Cardiac septum (tissue), 1 donor: ENCODE measurements around the gene AKT1S1. TPM values are rescaled to one million over a fixed set of nuclear protein-coding genes. Genes with fewer than 3 reads are reported as not detected.
A peak's percentile ranks its signal among the peaks of the same experiment; 100 is the strongest.

Source experiments
- DNase-seq: peaks from one replicate; pipeline ENCODE4 v3.0.0-alpha.2; 2020; ENCODE audit warnings: low spot score
- intact Hi-C: fragments of 100-400 bp; cut with DNase I; formaldehyde crosslinking; loops from one replicate; pipeline ENCODE4 v1.14.0; 2022
- total RNA-seq: library from RNA; stranded (reverse); fragmentation: NEBNext Ultra II Directional; extraction: Animal tissue kit (Norgen Biotek cat#: 25700); gene quantifications from one replicate; pipeline ENCODE4 v1.2.1, GENCODE V29; 2021
- donor health status: DM: no; HTN: no; CAD: no.

The AKT1S1 gene
- total RNA-seq, 1 donor from 2014 or later = 35.8 TPM

DNA sequence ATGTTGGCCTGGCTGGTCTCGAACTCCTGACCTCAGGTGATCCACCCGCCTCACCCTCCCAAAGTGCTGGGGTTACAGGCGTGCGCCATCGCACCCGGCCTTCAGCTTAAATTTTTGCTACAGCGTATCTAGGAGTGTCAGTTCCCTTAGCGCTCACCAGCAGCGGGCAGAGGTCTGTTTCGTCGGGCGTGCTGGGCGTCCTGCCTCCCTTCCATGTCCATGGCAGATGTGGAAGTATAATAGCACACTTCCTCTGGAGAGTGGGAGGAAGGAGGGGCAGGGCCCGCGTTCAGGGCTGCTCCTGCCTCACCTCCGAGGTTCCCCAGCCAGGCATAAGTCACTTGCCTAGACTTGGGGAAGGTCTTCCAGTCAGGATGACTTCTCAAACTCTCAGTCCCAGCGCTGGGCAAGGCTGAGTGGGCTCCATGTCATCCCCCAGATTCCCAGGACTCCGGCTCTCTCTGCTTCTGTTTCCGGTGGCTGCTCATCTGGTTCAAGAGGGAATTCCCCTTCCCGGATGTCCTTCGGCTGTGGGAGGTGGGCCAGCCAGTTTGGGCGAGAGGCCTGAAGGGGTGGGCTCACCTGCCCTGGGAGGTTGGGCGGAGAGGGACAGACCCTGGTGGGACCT lies 10.0 kb upstream of the AKT1S1 start:
- DNase-seq = no peak

GRCh38 chr19:49884760-49885159 lies 7.6 kb upstream of the AKT1S1 start:
- intact Hi-C loops = no loop called here
- no peak for DNase-seq

More for the DNA sequence above, 10.0 kb upstream of the AKT1S1 start:
- intact Hi-C loops = no loop called here

DNA sequence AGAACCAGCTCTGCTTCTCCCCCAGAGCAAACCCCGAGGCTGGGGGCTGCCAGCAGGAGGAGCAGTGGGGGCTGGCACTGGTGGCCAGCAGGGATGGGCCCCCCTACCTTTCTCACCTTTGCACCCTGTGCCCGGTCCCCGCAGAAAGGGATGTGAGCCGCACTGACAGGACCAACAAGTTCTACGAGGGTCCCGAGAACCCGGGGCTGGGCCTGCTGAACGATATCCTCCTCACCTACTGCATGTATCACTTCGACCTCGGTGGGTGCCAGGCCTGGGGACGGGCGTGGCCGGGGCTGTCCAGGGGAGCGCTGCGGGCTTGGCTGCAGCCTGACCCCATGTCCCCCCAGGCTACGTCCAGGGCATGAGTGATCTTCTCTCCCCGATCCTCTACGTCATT lies 7.0 kb upstream of the AKT1S1 start:
- no peak for DNase-seq

GRCh38 chr19:49883094-49883493 lies 5.9 kb upstream of the AKT1S1 start:
- no peak for DNase-seq
- intact Hi-C loops = no loop called here

More for the DNA sequence above, 7.0 kb upstream of the AKT1S1 start:
- intact Hi-C loops = no loop called here

- intact Hi-C loops = no loop called here
- no peak for DNase-seq
Observed at GRCh38 chr19:49882643-49883042, 5.5 kb upstream of the AKT1S1 start.

DNA sequence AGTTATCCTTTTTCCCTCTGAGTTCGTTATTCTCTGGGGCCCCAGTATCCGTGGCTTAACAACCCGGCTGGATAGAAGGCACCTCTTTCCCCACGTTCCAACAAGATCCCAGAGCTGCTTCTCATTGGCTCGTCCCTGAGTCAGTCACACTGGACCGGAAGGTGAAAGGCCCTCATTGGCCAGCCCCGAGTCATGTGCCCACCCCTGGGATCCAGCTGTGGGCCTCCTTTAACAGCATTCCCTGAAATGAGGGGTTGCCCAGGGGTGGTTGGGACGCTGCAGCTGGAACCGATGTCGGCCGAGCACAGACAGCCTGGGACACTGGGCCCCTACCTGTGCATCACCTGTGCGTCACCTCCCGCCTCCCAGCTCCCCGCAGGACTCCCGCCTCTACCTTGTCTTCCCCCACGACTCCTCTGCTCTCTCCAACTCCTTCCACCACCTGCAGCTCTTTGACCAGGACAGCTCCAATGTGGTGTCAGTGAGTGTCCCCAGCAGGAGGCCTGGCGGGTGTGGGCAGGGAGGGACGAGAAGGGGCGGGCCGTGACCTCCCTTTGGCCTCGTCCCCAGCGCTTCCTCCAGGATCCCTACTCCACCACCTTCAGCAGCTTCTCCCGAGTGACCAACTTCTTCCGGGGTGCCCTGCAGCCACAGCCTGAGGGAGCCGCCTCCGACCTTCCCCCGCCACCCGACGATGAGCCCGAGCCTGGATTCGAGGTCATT lies 4.7 kb upstream of the AKT1S1 start:
- DNase-seq = no peak
- intact Hi-C loops = no loop called here

GRCh38 chr19:49881186-49881585 lies 4.0 kb upstream of the AKT1S1 start:
- intact Hi-C loops = no loop called here
- DNase-seq = no peak

DNA sequence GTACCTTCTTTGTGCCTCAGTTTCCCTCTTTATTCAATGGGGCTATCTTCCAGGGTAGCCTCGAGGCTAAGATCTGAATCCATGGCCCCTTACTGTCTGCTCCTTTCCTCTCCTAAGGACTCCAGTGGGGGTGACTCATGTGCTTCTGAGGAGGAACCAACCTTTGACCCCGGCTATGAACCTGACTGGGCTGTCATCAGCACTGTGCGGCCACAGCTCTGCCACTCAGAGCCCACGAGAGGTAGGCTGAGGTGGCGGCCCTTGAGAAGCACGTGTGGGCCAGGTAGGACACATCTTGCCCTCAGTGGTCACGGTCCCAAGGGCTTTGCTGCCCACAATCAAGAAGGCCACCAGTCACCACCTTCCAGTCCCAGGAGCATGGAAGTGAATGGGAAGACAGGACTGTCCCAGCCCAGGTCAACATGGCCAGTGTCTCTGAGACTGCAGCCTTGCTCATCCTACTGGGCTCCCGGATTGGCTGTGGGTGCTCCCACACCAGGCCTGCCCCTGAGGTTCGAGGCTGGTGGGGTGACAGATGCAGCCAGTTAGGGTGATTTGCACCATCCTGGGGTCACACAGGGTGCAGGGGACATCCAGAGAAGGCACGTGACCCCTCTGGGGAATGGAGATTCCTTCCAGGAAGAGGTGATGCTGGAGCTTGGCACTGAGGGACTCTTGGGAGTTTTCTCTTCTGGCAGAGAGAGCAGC lies 3.2 kb upstream of the AKT1S1 start:
- DNase-seq = no peak
- intact Hi-C loops = no loop called here

- no peak for DNase-seq
- intact Hi-C loops = loop anchor here (5.0 to 10.0 kb wide), 3 partner anchors 112 to 385 kb away; partner anchors contain the start of genes AP2A1, RPS11, VRK3 and ZNF473
Observed at GRCh38 chr19:49879243-49879963, 2.2 kb upstream of the AKT1S1 start.

DNA sequence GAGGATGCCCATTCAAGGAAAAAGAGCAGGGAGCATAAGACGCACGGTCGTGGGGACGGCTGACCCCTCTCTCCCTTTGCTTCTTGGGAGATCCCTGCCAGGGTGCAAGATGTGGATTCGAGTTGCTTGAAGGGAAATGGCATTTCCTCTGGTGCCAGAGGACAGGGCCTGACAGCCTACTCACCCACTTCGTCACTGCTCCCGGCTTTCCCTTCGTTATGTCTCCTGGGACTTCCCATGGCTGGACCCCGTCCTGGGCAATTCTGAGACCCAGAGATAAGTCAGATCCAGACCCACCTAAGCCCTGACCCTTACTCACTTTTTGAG lies 1.6 kb upstream of the AKT1S1 start:
- DNase-seq = no peak
- intact Hi-C loops = loop anchor here (5.0 to 10.0 kb wide), 3 partner anchors 111 to 384 kb away; partner anchors contain the start of genes AP2A1, RPS11, VRK3 and ZNF473

- peak; percentile 99 for DNase-seq
- intact Hi-C loops = loop anchor here (1.0 to 10.0 kb wide), 4 partner anchors 11 to 383 kb away; partner anchors contain the start of genes AP2A1, PNKP, RPS11 and VRK3
Observed at GRCh38 chr19:49877879-49878743, 956 bp upstream of the AKT1S1 start.

- intact Hi-C loops = loop anchor here (1.0 to 10.0 kb wide), 4 partner anchors 9 to 382 kb away; partner anchors contain the start of genes AP2A1, PNKP, RPS11 and VRK3
- peak; percentile 99 for DNase-seq
Observed at GRCh38 chr19:49876422-49877019, 634 bp downstream of the AKT1S1 start.

DNA sequence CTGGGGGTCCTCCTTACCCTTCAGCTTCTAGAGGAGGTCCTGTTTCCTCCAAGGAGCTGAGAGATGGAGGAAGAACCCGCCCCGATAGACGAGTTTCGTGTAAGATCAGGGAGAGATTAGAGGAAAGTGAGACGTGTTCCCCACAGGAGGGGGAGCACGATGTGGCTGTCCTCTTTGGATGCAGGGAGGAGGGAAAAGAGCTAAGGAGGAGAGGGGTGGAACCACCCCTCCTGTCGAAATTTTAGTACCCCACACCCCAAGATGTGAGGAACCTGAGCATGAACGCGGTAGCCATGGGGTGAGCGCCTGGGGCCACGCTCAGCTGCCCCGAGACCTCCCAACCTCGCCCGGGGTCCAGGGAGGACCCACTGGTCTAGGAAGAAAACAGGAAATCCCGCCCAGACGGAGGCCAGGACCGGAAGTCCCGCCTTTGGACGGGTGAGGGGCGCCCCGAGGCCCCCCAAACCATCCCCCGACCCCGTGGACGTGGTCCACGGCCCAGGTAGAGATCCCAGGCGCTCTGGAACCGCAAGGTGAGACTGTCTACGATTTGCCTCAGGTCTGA lies 1.2 kb downstream of the AKT1S1 start:
- intact Hi-C loops = loop anchor here (5.0 to 10.0 kb wide), 3 partner anchors 109 to 381 kb away; partner anchors contain the start of genes AP2A1, RPS11, VRK3 and ZNF473
- peak; percentile 86 for DNase-seq

DNA sequence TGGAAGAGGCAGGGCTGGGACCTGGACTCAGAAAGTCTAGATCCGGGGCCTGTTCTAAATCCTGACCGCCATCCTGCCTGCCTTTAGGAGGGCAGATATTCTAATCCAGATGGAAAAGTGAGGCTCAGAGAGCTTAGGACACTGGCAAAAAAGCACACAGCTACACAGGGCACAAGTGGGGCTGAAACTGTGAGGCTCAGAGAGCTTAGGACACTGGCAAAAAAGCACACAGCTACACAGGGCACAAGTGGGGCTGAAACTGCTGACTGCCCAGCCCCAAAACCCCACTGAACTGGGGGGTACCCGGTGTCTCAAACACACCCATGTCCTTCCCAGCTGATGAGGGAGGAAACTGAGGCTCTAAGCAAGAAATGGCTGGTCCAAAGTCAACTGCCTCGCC lies 2.0 kb downstream of the AKT1S1 start:
- intact Hi-C loops = loop anchor here (5.0 to 10.0 kb wide), 3 partner anchors 108 to 380 kb away; partner anchors contain the start of genes AP2A1, RPS11, VRK3 and ZNF473
- DNase-seq = no peak

DNA sequence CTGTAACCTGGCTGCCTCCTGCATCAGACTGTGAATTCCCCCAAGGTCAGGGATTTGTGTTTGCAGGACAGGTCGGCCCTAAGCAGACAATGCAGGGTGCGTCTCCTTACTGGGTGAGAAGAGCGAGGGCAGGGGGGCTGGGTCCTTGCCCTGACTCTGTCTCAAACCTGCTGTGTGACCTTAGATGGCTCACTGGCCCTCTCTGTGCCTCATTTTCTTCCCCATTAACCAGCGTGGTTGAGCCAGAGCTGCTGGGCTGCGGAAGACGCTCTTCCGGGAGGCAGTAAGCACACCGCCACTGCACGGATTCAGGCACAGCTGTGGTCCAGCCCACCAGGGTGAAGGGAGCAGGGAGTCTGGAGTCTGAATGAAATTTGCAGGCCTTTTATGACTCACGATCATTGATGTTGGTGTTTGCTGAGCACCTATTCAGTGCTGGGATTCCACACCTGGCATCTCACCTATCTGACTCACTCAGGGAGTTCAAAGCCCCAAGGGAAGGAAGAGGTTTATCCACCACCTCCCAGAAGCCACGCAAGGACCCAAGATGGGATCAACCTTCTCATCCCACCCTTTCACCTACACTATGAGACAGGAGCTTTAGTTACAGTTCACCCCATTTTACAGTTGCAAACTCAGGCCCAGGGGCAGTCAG lies 2.5 kb downstream of the AKT1S1 start:
- DNase-seq = no peak
- intact Hi-C loops = loop anchor here (5.0 to 10.0 kb wide), 3 partner anchors 107 to 380 kb away; partner anchors contain the start of genes AP2A1, RPS11, VRK3 and ZNF473

DNA sequence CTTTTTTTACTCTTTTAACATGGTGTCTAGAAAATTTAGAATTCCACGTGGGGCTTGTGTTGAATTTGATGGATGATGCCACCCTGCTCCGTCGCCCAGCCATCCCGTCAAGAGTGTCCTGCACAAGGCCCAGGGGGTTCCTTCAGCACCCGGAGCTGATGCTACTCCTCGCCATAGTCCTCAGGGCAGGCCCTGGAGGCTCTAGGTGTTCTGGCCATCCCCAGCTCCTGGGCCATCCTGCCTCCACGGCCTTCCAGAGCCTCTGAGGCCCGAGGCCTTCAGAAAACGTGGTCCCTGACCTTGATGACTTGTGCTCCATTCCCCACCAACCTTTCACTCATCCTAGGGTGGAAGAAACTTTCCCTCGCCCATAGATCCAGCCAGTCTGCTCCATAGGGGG lies 3.3 kb downstream of the AKT1S1 start:
- DNase-seq = no peak
- intact Hi-C loops = loop anchor here (10.0 kb wide), 1 partner anchor 379 kb away; the partner anchor contains the start of gene RPS11

DNA sequence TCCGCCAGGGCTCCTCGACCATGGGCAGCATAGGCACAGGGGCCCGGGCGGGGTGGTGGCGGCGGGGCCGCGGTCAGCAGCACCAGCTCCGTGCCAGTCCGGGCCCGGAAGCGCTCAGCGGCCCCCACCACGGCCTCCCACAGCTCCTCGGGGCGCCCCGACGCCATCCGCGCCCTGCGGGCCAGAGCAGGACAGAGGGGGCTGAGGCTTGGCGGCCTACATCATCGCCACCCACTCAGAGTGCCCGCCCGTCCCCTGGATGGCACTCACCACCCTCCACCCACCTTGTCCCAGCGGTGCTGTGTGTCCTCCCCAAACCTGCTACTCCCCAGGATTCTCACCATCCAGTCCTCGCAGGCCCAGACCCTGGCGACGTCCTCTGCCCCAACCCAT lies 4.0 kb downstream of the AKT1S1 start:
- intact Hi-C loops = loop anchor here (10.0 kb wide), 1 partner anchor 378 kb away; the partner anchor contains the start of gene RPS11
- DNase-seq = no peak
